ENCODE measurements around the gene PBX1.

Gene PBX1

DNA sequence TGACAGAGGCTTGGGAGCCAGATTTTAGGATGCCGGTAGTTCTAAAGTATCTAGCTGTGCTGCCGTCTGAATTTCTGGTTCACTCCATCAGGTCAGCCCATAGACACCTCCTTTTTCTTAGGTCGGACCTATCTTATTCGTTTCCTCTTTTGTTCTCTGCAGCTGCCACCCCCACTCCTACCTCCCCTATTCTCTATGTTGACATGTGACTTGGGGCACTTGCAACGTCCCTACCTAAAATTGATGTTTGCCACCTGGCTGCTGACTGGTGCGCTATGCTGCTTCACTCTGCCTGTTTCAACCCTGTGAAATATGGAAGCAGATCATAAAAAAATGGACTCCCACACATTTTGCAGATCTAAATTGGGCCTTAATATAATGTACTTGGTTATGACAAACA, 55.3 kb downstream of the PBX1 start:
- Histone ChIP-seq H3K4me2 (ENCODE audit: insufficient read depth, low read length, poor library complexity, severe bottlenecking) (no peak overlapping the region), H3K4me3 (ENCODE audit: low read length in 2 of 2) (no peak overlapping the region), H3K27ac (replicated peaks; ENCODE audit: low read length) (no peak overlapping the region), H3K18ac (ENCODE audit: low read length) (no peak overlapping the region), H3K4ac (ENCODE audit: low read length) (no peak overlapping the region), H2BK12ac (ENCODE audit: low read length) (no peak overlapping the region), H4K8ac (ENCODE audit: low read depth, low read length) (no peak overlapping the region), H3K4me1 (ENCODE audit: control insufficient read depth in 2 of 2, insufficient read depth in 1 of 2, low read depth in 1 of 2, low read length in 2 of 2) (peaks cover 30 to 41% of the 10 kb centered on the region in 2 donors), H3K27me3 (ENCODE audit: control insufficient read depth in 3 of 3, insufficient read depth in 3 of 3, low read depth in 1 of 3, low read length in 3 of 3) (no peaks in the 10 kb centered on the region), H3K14ac (ENCODE audit: low read length) (no peak overlapping the region), H3K23ac (ENCODE audit: low read depth, low read length, poor library complexity) (no peak overlapping the region), H2BK15ac (ENCODE audit: low read length) (no peak overlapping the region), H2BK5ac (ENCODE audit: low read length) (no peak overlapping the region), H2BK120ac (ENCODE audit: low read depth, low read length) (no peak overlapping the region), H2AFZ (ENCODE audit: low read length) (no peak overlapping the region), H4K91ac (ENCODE audit: low read depth, low read length, poor library complexity) (no peak overlapping the region), H3K36me3 (replicated peaks in 1 of 2; ENCODE audit: control insufficient read depth in 2 of 2, insufficient read depth in 2 of 2, low read length in 2 of 2) (peaks cover 0 to 14% of the 10 kb centered on the region in 2 donors), H3K9ac (ENCODE audit: low read depth, low read length, poor library complexity) (no peak overlapping the region), H2AK5ac (ENCODE audit: low read depth, low read length) (no peak overlapping the region), H3K79me1 (ENCODE audit: low read depth, low read length) (peaks cover 2% of the 10 kb centered on the region), H3K9me3 (replicated peaks in 1 of 2; ENCODE audit: control insufficient read depth in 2 of 2, insufficient read depth in 1 of 2, low read depth in 1 of 2, low read length in 2 of 2) (peaks cover 0 to 3% of the 10 kb centered on the region in 2 donors)
- DNase-seq (ENCODE audit: low spot score), result no peak
- WGBS, 2 donors (ENCODE audit: extremely low coverage in 2 of 2, insufficient read length in 2 of 2, insufficient replicate concordance in 1 of 2), result no CpG with 5 or more reads among the region's 6 CpGs

DNA sequence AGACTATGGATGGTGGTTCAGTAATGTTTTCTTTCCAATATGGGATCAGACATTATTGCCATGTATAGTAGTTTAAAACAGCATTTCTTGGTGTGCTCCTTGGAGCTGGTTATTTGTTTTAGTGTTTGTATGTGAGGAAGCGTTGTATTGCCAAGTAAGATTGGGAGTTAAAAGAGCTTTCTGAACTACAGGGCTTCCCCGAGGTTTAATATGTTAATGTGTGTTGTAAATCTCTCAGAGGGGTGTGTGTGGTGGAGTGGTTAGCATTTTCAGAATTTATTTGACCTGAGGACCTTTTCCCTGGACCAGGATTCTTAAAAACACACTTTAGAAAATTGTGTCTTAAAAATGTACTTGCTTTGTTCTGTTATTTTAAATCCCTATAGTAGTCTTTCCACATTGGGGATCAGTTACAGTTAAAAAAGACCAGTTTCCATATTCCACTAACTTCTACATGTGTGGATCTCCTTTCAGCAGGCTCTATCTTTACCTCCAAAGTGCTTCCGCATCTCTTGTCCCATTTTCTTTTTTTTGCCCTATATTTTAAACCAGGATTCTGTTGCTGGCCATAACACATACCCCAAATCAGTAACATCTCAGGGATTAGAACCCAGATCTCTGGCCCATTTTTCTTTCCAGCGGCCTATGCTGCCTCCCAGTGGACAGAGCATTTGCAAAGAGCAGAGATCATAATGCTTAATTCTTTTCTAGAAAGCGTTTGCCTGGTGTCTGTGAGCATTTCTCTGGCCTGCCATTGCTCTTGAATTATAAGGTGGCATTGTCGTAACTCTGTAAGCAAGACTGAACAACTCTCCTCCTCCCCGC, 58.6 kb downstream of the PBX1 start:
- Histone ChIP-seq H4K91ac (ENCODE audit: low read depth, low read length, poor library complexity) (no peak overlapping the region), H3K4me1 (ENCODE audit: control insufficient read depth in 2 of 2, insufficient read depth in 1 of 2, low read depth in 1 of 2, low read length in 2 of 2) (peaks cover 17 to 20% of the 10 kb centered on the region in 2 donors), H2BK15ac (ENCODE audit: low read length) (no peak overlapping the region), H3K14ac (ENCODE audit: low read length) (no peak overlapping the region), H3K18ac (ENCODE audit: low read length) (no peak overlapping the region), H3K9me3 (replicated peaks in 1 of 2; ENCODE audit: control insufficient read depth in 2 of 2, insufficient read depth in 1 of 2, low read depth in 1 of 2, low read length in 2 of 2) (peaks cover 0 to 3% of the 10 kb centered on the region in 2 donors), H2BK12ac (ENCODE audit: low read length) (no peak overlapping the region), H3K4ac (ENCODE audit: low read length) (no peak overlapping the region), H2AK5ac (ENCODE audit: low read depth, low read length) (no peak overlapping the region), H3K79me1 (ENCODE audit: low read depth, low read length) (peaks cover 2% of the 10 kb centered on the region), H3K27ac (replicated peaks; ENCODE audit: low read length) (no peak overlapping the region), H2BK120ac (ENCODE audit: low read depth, low read length) (no peak overlapping the region), H2AFZ (ENCODE audit: low read length) (no peak overlapping the region), H4K8ac (ENCODE audit: low read depth, low read length) (no peak overlapping the region), H3K4me3 (ENCODE audit: low read length in 2 of 2) (no peak overlapping the region), H3K27me3 (ENCODE audit: control insufficient read depth in 3 of 3, insufficient read depth in 3 of 3, low read depth in 1 of 3, low read length in 3 of 3) (no peaks in the 10 kb centered on the region), H3K9ac (ENCODE audit: low read depth, low read length, poor library complexity) (no peak overlapping the region), H3K36me3 (replicated peaks in 1 of 2; ENCODE audit: control insufficient read depth in 2 of 2, insufficient read depth in 2 of 2, low read length in 2 of 2) (peaks cover 0 to 9% of the 10 kb centered on the region in 2 donors), H3K23ac (ENCODE audit: low read depth, low read length, poor library complexity) (no peak overlapping the region), H3K4me2 (ENCODE audit: insufficient read depth, low read length, poor library complexity, severe bottlenecking) (no peak overlapping the region), H2BK5ac (ENCODE audit: low read length) (no peak overlapping the region)
- DNase-seq (ENCODE audit: low spot score), result no peak
- no CpG with 5 or more reads among the region's 7 CpGs for WGBS, 2 donors (ENCODE audit: extremely low coverage in 2 of 2, insufficient read length in 2 of 2, insufficient replicate concordance in 1 of 2)

DNA sequence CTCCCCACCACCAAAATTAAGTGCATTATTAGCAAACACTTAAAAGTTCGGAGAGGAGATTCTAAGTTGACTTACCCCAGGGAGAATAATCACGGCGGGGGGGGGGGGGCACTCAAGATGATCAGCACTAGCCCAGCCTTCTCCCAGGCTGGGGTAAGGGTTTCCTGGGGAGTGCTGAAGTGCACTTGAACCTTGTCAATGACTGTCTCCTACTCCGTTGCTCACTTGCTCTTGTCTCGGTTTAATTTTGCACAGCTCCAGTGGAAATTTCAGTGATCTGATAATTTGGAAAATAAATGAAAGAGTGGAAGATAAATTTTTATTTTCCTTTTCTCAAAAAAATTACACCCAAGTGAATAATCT, 59.2 kb downstream of the PBX1 start:
- no peak overlapping the region for H3K9ac ChIP-seq (ENCODE audit: low read depth, low read length, poor library complexity)
- H3K4me1 ChIP-seq (ENCODE audit: control insufficient read depth in 2 of 2, insufficient read depth in 1 of 2, low read depth in 1 of 2, low read length in 2 of 2), result peaks cover 14 to 17% of the 10 kb centered on the region in 2 donors
- no peak overlapping the region for H3K23ac ChIP-seq (ENCODE audit: low read depth, low read length, poor library complexity)
- H3K14ac ChIP-seq (ENCODE audit: low read length), result no peak overlapping the region
- no peak for DNase-seq (ENCODE audit: low spot score)
- no peak overlapping the region for H3K27ac ChIP-seq (replicated peaks; ENCODE audit: low read length)
- H2AFZ ChIP-seq (ENCODE audit: low read length), result no peak overlapping the region
- H3K27me3 ChIP-seq (ENCODE audit: control insufficient read depth in 3 of 3, insufficient read depth in 3 of 3, low read depth in 1 of 3, low read length in 3 of 3), result no peaks in the 10 kb centered on the region
- WGBS, 2 donors (ENCODE audit: extremely low coverage in 2 of 2, insufficient read length in 2 of 2, insufficient replicate concordance in 1 of 2), result no CpG with 5 or more reads among the region's 5 CpGs
- no peak overlapping the region for H2BK15ac ChIP-seq (ENCODE audit: low read length)
- peaks cover 0 to 9% of the 10 kb centered on the region in 2 donors for H3K36me3 ChIP-seq (replicated peaks in 1 of 2; ENCODE audit: control insufficient read depth in 2 of 2, insufficient read depth in 2 of 2, low read length in 2 of 2)
- H2BK12ac ChIP-seq (ENCODE audit: low read length), result no peak overlapping the region
- no peak overlapping the region for H3K4ac ChIP-seq (ENCODE audit: low read length)
- H3K4me2 ChIP-seq (ENCODE audit: insufficient read depth, low read length, poor library complexity, severe bottlenecking), result no peak overlapping the region
- no peak overlapping the region for H2AK5ac ChIP-seq (ENCODE audit: low read depth, low read length)
- peaks cover 2% of the 10 kb centered on the region for H3K79me1 ChIP-seq (ENCODE audit: low read depth, low read length)
- no peak overlapping the region for H2BK120ac ChIP-seq (ENCODE audit: low read depth, low read length)
- no peak overlapping the region for H4K8ac ChIP-seq (ENCODE audit: low read depth, low read length)
- no peak overlapping the region for H3K18ac ChIP-seq (ENCODE audit: low read length)
- no peak overlapping the region for H3K4me3 ChIP-seq (ENCODE audit: low read length in 2 of 2)
- H2BK5ac ChIP-seq (ENCODE audit: low read length), result no peak overlapping the region
- no peak overlapping the region for H4K91ac ChIP-seq (ENCODE audit: low read depth, low read length, poor library complexity)
- H3K9me3 ChIP-seq (replicated peaks in 1 of 2; ENCODE audit: control insufficient read depth in 2 of 2, insufficient read depth in 1 of 2, low read depth in 1 of 2, low read length in 2 of 2), result peaks cover 0 to 3% of the 10 kb centered on the region in 2 donors

DNA sequence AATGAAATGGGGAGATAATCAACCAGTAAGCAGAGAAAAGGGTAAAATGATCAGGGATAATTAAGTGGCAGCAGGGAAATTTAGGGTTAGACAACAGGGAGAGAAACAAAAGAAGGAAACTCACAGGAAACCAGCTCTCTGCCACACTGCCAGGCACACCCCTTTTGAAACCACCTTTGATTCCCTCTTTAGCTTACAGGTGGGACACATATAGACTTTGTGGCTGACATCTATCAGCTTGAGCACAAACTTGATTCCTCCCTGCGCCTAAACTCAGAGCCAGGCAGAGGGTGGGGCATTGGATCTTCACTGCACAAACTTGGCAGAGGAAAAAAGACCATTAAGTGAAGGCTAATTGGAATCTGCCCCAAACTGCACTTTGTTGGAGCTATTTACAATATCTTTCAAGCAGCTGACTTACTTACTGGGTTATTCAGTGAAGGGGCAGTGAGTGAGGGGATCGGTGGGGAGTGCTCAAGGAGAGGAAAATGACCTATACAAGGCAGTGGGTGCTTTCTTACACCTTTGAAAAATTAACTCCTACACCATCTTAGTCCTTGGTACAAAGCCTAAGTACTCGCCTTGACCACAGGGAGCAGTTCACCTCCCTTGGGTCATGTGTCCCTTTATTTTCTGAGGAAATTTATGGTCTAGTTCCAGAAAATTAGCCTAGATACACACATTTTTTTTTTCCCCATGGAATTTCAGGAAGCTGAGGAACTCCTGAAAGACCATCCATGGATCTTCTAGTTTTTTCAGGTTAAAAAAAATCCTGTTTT, 60.2 kb downstream of the PBX1 start:
- Histone ChIP-seq H3K4me2 (ENCODE audit: insufficient read depth, low read length, poor library complexity, severe bottlenecking) (no peak overlapping the region), H2BK5ac (ENCODE audit: low read length) (no peak overlapping the region), H2BK15ac (ENCODE audit: low read length) (no peak overlapping the region), H2AFZ (ENCODE audit: low read length) (no peak overlapping the region), H4K8ac (ENCODE audit: low read depth, low read length) (no peak overlapping the region), H3K9ac (ENCODE audit: low read depth, low read length, poor library complexity) (no peak overlapping the region), H2AK5ac (ENCODE audit: low read depth, low read length) (no peak overlapping the region), H2BK120ac (ENCODE audit: low read depth, low read length) (no peak overlapping the region), H3K4me3 (ENCODE audit: low read length in 2 of 2) (no peak overlapping the region), H2BK12ac (ENCODE audit: low read length) (no peak overlapping the region), H3K4me1 (ENCODE audit: control insufficient read depth in 2 of 2, insufficient read depth in 1 of 2, low read depth in 1 of 2, low read length in 2 of 2) (peaks cover 12 to 20% of the 10 kb centered on the region in 2 donors), H3K4ac (ENCODE audit: low read length) (no peak overlapping the region), H4K91ac (ENCODE audit: low read depth, low read length, poor library complexity) (no peak overlapping the region), H3K14ac (ENCODE audit: low read length) (no peak overlapping the region), H3K23ac (ENCODE audit: low read depth, low read length, poor library complexity) (no peak overlapping the region), H3K27me3 (ENCODE audit: control insufficient read depth in 3 of 3, insufficient read depth in 3 of 3, low read depth in 1 of 3, low read length in 3 of 3) (no peaks in the 10 kb centered on the region), H3K79me1 (ENCODE audit: low read depth, low read length) (peaks cover 2% of the 10 kb centered on the region), H3K36me3 (replicated peaks in 1 of 2; ENCODE audit: control insufficient read depth in 2 of 2, insufficient read depth in 2 of 2, low read length in 2 of 2) (peaks cover 0 to 4% of the 10 kb centered on the region in 2 donors), H3K27ac (replicated peaks; ENCODE audit: low read length) (no peak overlapping the region), H3K18ac (ENCODE audit: low read length) (no peak overlapping the region), H3K9me3 (replicated peaks in 1 of 2; ENCODE audit: control insufficient read depth in 2 of 2, insufficient read depth in 1 of 2, low read depth in 1 of 2, low read length in 2 of 2) (no peaks in the 10 kb centered on the region)
- DNase-seq (ENCODE audit: low spot score), result no peak
- no CpG with 5 or more reads among the region's 3 CpGs for WGBS, 2 donors (ENCODE audit: extremely low coverage in 2 of 2, insufficient read length in 2 of 2, insufficient replicate concordance in 1 of 2)
